Stimulated activated CD4-positive, alpha-beta T cell treated with anti-CD3 and anti-CD28 coated beads, Interleukin-2, amount 100 ng/mL, for 24 hours (primary cell): Measurements from ENCODE around the gene RNF133.
"Not testable (repeated sequence)": the region's sequence is repeated elsewhere in the genome, so short reads cannot be mapped to it uniquely, and the experiment has no call there.

Experiments used
- DNase-seq, 2 donors: peaks; one replicate each; pipeline ENCODE4 v3.0.0-alpha.2; 2020

The RNF133 gene

GRCh38 chr7:122688400-122688998, 10.4 kb downstream of the RNF133 start:
- no peak for DNase-seq

GRCh38 chr7:122686360-122686878, 12.5 kb downstream of the RNF133 start:
- DNase-seq: no peak

GRCh38 chr7:122684504-122684903, 14.4 kb downstream of the RNF133 start:
- DNase-seq: no peak

- no peak for DNase-seq
These were observed 15.9 kb downstream of the RNF133 start for GRCh38 chr7:122682815-122683550.

GRCh38 chr7:122681186-122681585, 17.7 kb downstream of the RNF133 start:
- not testable (repeated sequence) for DNase-seq

- DNase-seq: no peak
These were observed 19.1 kb downstream of the RNF133 start for GRCh38 chr7:122679813-122680212.

GRCh38 chr7:122679269-122679709, 19.6 kb downstream of the RNF133 start:
- not testable (repeated sequence) for DNase-seq

GRCh38 chr7:122677149-122677548, 21.8 kb downstream of the RNF133 start:
- no peak for DNase-seq

- no peak for DNase-seq
These were observed 22.5 kb downstream of the RNF133 start for GRCh38 chr7:122676466-122676865.

- no peak for DNase-seq
These were observed 23.3 kb downstream of the RNF133 start for GRCh38 chr7:122675621-122676020.

- DNase-seq: no peak
These were observed 23.9 kb downstream of the RNF133 start for GRCh38 chr7:122675011-122675410.

GRCh38 chr7:122674502-122674901, 24.4 kb downstream of the RNF133 start:
- no peak for DNase-seq

GRCh38 chr7:122673951-122674350, 25.0 kb downstream of the RNF133 start:
- no peak for DNase-seq

- DNase-seq: no peak
These were observed 26.4 kb downstream of the RNF133 start for GRCh38 chr7:122672536-122672935.

GRCh38 chr7:122663733-122664132, 35.2 kb downstream of the RNF133 start:
- DNase-seq: no peak

- DNase-seq: no peak
These were observed 40.1 kb downstream of the RNF133 start for GRCh38 chr7:122658856-122659255.

- no peak for DNase-seq
These were observed 45.2 kb downstream of the RNF133 start for GRCh38 chr7:122653685-122654084.

- no peak for DNase-seq
These were observed 46.0 kb downstream of the RNF133 start for GRCh38 chr7:122652876-122653275.

- DNase-seq: no peak
These were observed 47.5 kb downstream of the RNF133 start for GRCh38 chr7:122651451-122651850.
